OCI-LY7 (cell line): Measurements from ENCODE around the gene ADAMTS17. TPM values are rescaled to one million over a fixed set of nuclear protein-coding genes. Genes with fewer than 3 reads are reported as not detected.

ENCODE experiments used
- BruUV-seq: library from RNA; stranded (reverse); fragments of 400-500 nt; replicated peaks from 2 replicates; lab custom pipeline; 2021; lab: Mats Ljungman, UMichigan
- CTCF ChIA-PET: fragments of 300-600 bp; sonication (Branson Sonifier 250); formaldehyde crosslinking; loops from one replicate; lab custom pipeline; 2022; ENCODE audit warnings: antibody characterized with exemption; ENCODE audit not compliant: unreplicated experiment; lab: Charles Lee
- POLR2A ChIA-PET: fragments of 300-600 bp; sonication (Branson Sonifier 250); formaldehyde crosslinking; loops from one replicate; lab custom pipeline; 2022; ENCODE audit warnings: antibody characterized with exemption; lab: Charles Lee
- DNase-seq: peaks from one replicate; pipeline ENCODE4 v3.0.0-alpha.2; 2015; ENCODE audit warnings: low spot score
- H2AFZ ChIP-seq: fragments of 200-600 bp; sonication (generic), shearing (Covaris generic); 2 replicates; pipeline ENCODE4 v1.6.1; 2014; ENCODE audit warnings: mild to moderate bottlenecking, antibody characterized with exemption, low read length, moderate library complexity
- H3K27ac ChIP-seq: fragments of 200-600 bp; sonication (generic); 2 replicates; pipeline ENCODE4 v1.5.1; 2014; ENCODE audit warnings: mixed run types, low read depth, mild to moderate bottlenecking, moderate library complexity, low read length, inconsistent platforms; ENCODE audit not compliant: poor library complexity, severe bottlenecking
- H3K36me3 ChIP-seq: fragments of 200-600 bp; sonication (generic); 2 replicates; pipeline ENCODE4 v1.6.1; 2014; ENCODE audit warnings: mild to moderate bottlenecking, antibody characterized with exemption, low read length, moderate library complexity, mixed read lengths; ENCODE audit not compliant: insufficient read depth
- H3K4me1 ChIP-seq: fragments of 200-600 bp; sonication (generic); 2 replicates; pipeline ENCODE4 v1.5.1; 2014; ENCODE audit warnings: mild to moderate bottlenecking, low read length; ENCODE audit not compliant: insufficient read depth, poor library complexity, severe bottlenecking
- H3K4me2 ChIP-seq: fragments of 200-600 bp; sonication (generic); 2 replicates; pipeline ENCODE4 v1.6.1; 2014; ENCODE audit warnings: mild to moderate bottlenecking, low read length
- H3K4me3 ChIP-seq: fragments of 200-600 bp; sonication (generic); 2 replicates; pipeline ENCODE4 v1.5.1; 2014; ENCODE audit warnings: mild to moderate bottlenecking, low read depth, low read length; ENCODE audit not compliant: poor library complexity, severe bottlenecking
- H3K79me2 ChIP-seq: fragments of 200-600 bp; sonication (generic); 2 replicates; pipeline ENCODE4 v1.6.1; 2016; ENCODE audit warnings: low read depth, mild to moderate bottlenecking, low read length, moderate library complexity, mixed read lengths; ENCODE audit not compliant: insufficient read depth
- H3K9me2 ChIP-seq: fragments of 200-600 bp; sonication (generic); 2 replicates; pipeline ENCODE4 v1.6.1; 2016; ENCODE audit warnings: mild to moderate bottlenecking, low read length, mixed read lengths; ENCODE audit not compliant: insufficient read depth
- H3K9me3 ChIP-seq: fragments of 200-600 bp; sonication (generic); 2 replicates; pipeline ENCODE4 v1.6.1; 2014; ENCODE audit warnings: mild to moderate bottlenecking, mixed run types, low read length, mixed read lengths
- H4K20me1 ChIP-seq: fragments of 200-600 bp; sonication (generic); 2 replicates; pipeline ENCODE4 v1.6.1; 2014; ENCODE audit warnings: mild to moderate bottlenecking, antibody characterized with exemption, low read length, moderate library complexity, mixed read lengths; ENCODE audit not compliant: insufficient read depth
- EZH2phosphoT487 ChIP-seq: fragments of 200-600 bp; sonication (generic); IDR thresholded peaks from 2 replicates; pipeline ENCODE4 v1.6.1; 2018; ENCODE audit warnings: low read depth, borderline replicate concordance, mild to moderate bottlenecking, mixed run types, antibody characterized with exemption, low read length, moderate library complexity, mixed read lengths
- intact Hi-C: fragments of 100-400 bp; cut with micrococcal nuclease; formaldehyde crosslinking; loops from one replicate; pipeline ENCODE4 v1.10.0; 2022; ENCODE audit not compliant: unreplicated experiment
- total RNA-seq, 2 experiments: library from RNA; depleted of rRNA in 1 of 2; stranded (reverse); fragments of >200 nt in 1 of 2; shearing (Covaris generic) in 1 of 2; gene quantifications; 2 replicates each; pipeline ENCODE4 v1.2.3, GENCODE V29; 2014 to 2022
- TF ChIP-seq, protein P1 (sequence below): fragments of 200-600 bp; sonication (generic); conservative IDR thresholded peaks from 2 replicates; pipeline ENCODE4 v1.5.1; 2014; ENCODE audit warnings: mild to moderate bottlenecking, antibody characterized with exemption, low read length, moderate library complexity, mixed read lengths

Gene ADAMTS17
- total RNA-seq, 2 experiments from 2014 or later = not detected

DNA sequence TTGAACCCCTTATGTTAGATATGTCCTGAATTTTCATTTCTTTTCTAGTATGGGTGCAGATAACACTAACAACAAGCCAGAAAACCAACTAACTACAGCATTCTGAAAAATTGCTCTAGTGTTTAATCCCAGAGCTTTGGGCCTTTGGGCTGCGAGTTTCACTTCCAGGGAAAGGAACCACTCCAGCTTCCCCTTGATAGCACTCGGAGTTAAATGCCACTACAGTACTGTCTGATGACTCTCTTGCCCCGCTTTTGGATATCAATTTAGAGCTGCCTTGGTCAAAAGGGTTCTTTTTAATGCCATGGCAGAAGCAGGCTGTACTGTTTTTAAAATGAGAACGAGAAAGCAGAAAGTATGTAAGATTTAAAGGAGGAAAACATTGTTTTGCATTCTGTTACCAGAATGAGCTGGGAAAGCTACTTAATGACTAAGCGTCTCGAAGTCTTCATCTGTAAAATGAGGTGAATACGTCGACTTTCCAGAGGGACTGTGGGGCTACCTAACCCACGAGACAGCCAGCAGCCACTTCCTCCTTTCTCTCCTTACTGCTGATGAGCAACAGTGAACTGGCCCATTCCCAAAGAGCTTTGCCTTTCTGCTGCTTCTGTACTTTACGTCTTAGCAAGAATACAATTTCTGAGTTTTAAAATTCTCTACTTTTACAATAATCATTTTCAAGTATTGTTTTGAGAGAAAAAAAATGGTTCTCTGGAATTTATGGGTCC lies 309.3 kb downstream of the ADAMTS17 start:
- H3K27ac ChIP-seq = no peak overlapping the region
- H3K4me1 ChIP-seq = no peaks in the 10 kb centered on the region
- 0 out of 2 replicates have a peak, but pooled peaks cover 1% of the 10 kb centered on the region for H3K9me3 ChIP-seq
- no peak overlapping the region for H2AFZ ChIP-seq
- DNase-seq = no peak
- ChIA-PET CTCF (no interaction called here), POLR2A (no interaction called here)
- H4K20me1 ChIP-seq = no peaks in the 10 kb centered on the region
- intact Hi-C loops = no loop called here
- H3K9me2 ChIP-seq = no peaks in the 10 kb centered on the region
- no peak for TF ChIP-seq EZH2phosphoT487
- TF ChIP-seq, protein P1, sequence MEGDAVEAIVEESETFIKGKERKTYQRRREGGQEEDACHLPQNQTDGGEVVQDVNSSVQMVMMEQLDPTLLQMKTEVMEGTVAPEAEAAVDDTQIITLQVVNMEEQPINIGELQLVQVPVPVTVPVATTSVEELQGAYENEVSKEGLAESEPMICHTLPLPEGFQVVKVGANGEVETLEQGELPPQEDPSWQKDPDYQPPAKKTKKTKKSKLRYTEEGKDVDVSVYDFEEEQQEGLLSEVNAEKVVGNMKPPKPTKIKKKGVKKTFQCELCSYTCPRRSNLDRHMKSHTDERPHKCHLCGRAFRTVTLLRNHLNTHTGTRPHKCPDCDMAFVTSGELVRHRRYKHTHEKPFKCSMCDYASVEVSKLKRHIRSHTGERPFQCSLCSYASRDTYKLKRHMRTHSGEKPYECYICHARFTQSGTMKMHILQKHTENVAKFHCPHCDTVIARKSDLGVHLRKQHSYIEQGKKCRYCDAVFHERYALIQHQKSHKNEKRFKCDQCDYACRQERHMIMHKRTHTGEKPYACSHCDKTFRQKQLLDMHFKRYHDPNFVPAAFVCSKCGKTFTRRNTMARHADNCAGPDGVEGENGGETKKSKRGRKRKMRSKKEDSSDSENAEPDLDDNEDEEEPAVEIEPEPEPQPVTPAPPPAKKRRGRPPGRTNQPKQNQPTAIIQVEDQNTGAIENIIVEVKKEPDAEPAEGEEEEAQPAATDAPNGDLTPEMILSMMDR = no peak
- H3K4me3 ChIP-seq = no peak overlapping the region
- no TSS peak for BruUV-seq
- no peaks in the 10 kb centered on the region for H3K36me3 ChIP-seq
- H3K4me2 ChIP-seq = no peak overlapping the region
- H3K79me2 ChIP-seq = no peaks in the 10 kb centered on the region

DNA sequence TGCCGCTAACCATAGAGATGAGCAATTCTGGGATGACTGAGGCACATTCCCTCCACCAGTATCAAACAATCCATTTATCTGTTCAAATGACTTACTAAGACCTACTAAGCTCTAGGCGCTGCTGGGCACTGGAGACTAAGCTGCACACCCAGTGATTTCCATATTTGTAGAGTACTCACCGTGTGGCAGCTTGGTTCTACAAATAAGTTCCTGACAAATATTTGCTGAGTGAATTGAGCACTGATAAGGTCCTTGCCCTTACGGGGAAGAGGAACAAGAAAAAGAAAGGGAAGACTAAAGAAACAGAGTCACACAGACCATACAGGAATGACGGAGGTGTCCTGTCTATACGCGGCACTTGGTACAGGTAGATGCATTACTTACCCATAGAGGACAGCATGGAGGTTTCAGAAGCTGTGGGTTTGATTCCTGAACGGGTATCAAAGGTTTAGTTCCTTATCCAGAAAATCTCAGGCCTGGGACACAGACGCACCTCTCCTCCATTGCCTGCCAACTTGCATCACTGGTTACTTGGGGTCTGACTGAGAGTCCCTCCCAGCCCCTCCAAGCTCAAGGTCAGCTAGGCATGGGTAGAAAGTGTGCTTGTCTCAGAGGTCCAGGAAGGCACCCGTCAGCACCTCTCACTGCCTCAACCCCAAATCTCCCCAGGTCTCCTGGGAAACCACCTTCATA lies 310.0 kb downstream of the ADAMTS17 start:
- Histone ChIP-seq H3K9me2 (no peaks in the 10 kb centered on the region), H3K4me2 (no peak overlapping the region), H3K4me3 (no peak overlapping the region), H2AFZ (no peak overlapping the region), H3K79me2 (no peaks in the 10 kb centered on the region), H3K4me1 (no peaks in the 10 kb centered on the region), H3K27ac (no peak overlapping the region), H4K20me1 (no peaks in the 10 kb centered on the region), H3K36me3 (no peaks in the 10 kb centered on the region), H3K9me3 (0 out of 2 replicates have a peak, but pooled peaks cover 5% of the 10 kb centered on the region)
- BruUV-seq = no TSS peak
- intact Hi-C loops = no loop called here
- no peak for DNase-seq
- ChIA-PET CTCF (no interaction called here), POLR2A (no interaction called here)
- TF ChIP-seq EZH2phosphoT487 = no peak
- TF ChIP-seq, protein P1 = no peak
